IMR-90 (cell line): ENCODE measurements around the gene RHO. TPM values are rescaled to one million over a fixed set of nuclear protein-coding genes. Genes with fewer than 3 reads are reported as not detected.

Experiments used
- ATAC-seq: fragments of 200-7000 bp; cut with Tn5 transposase; 2 replicates; pipeline ENCODE4 v1.9.1; 2020; ENCODE audit warnings: low read depth, mild to moderate bottlenecking, moderate library complexity
- BruUV-seq: library from RNA; stranded (reverse); fragments of 400-500 nt; replicated peaks from 2 replicates; lab custom pipeline; 2021; lab: Mats Ljungman, UMichigan
- CTCF ChIA-PET: fragments of 300-600 bp; formaldehyde crosslinking; extraction: SDS; loops from one replicate; lab custom pipeline; 2021; ENCODE audit warnings: antibody characterized with exemption; lab: Yijun Ruan, JAX
- POLR2A ChIA-PET: fragments of 300-600 bp; sonication (Branson Sonifier 250); formaldehyde crosslinking; loops from one replicate; lab custom pipeline; 2022; ENCODE audit warnings: antibody characterized with exemption; ENCODE audit not compliant: unreplicated experiment; lab: Charles Lee
- DNase-seq: peaks from one replicate; pipeline ENCODE4 v3.0.0; 2013
- H2AFZ ChIP-seq: replicated peaks from 2 replicates; pipeline ENCODE3; 2013; ENCODE audit warnings: low read length, mild to moderate bottlenecking; ENCODE audit not compliant: poor library complexity
- H2AK5ac ChIP-seq: 2 replicates; pipeline ENCODE4 v1.6.1; 2013; ENCODE audit warnings: low read depth, low read length, inconsistent platforms
- H2AK9ac ChIP-seq: replicated peaks from 2 replicates; pipeline ENCODE3; 2013; ENCODE audit warnings: mild to moderate bottlenecking, low read depth, low read length, moderate library complexity; ENCODE audit not compliant: poor library complexity
- H2BK120ac ChIP-seq: 2 replicates; pipeline ENCODE4 v1.6.1; 2013; ENCODE audit warnings: low read depth, low read length, inconsistent platforms
- H2BK15ac ChIP-seq: 3 replicates; pipeline ENCODE4 v1.6.1; 2013; ENCODE audit warnings: low read depth, low read length, inconsistent platforms
- H2BK20ac ChIP-seq: 2 replicates; pipeline ENCODE4 v1.6.1; 2013; ENCODE audit warnings: low read depth, mild to moderate bottlenecking, inconsistent platforms, low read length, moderate library complexity
- H2BK5ac ChIP-seq: 2 replicates; pipeline ENCODE4 v1.6.1; 2013; ENCODE audit warnings: mild to moderate bottlenecking, low read depth, low read length, inconsistent platforms; ENCODE audit not compliant: poor library complexity, severe bottlenecking
- H3K14ac ChIP-seq: replicated peaks from 2 replicates; pipeline ENCODE4 v1.6.1; 2013; ENCODE audit warnings: low read depth, low read length, inconsistent platforms
- H3K18ac ChIP-seq: 2 replicates; pipeline ENCODE4 v1.6.1; 2013; ENCODE audit warnings: low read depth, low read length, control low read depth
- H3K23ac ChIP-seq: 2 replicates; pipeline ENCODE4 v1.6.1; 2013; ENCODE audit warnings: low read depth, low read length, inconsistent platforms
- H3K27ac ChIP-seq: 2 replicates; pipeline ENCODE4 v1.5.1; 2013; ENCODE audit warnings: mild to moderate bottlenecking, control low read depth, low read length; ENCODE audit not compliant: insufficient read depth
- H3K27me3 ChIP-seq: 2 replicates; pipeline ENCODE4 v1.6.1; 2013; ENCODE audit warnings: low read length; ENCODE audit not compliant: control insufficient read depth, insufficient read depth
- H3K36me3 ChIP-seq: 2 replicates; pipeline ENCODE4 v1.6.1; 2013; ENCODE audit warnings: low read length, mixed read lengths; ENCODE audit not compliant: control insufficient read depth, insufficient read depth
- H3K4ac ChIP-seq: 2 replicates; pipeline ENCODE4 v1.6.1; 2013; ENCODE audit warnings: low read depth, low read length, inconsistent platforms
- H3K4me1 ChIP-seq: 2 replicates; pipeline ENCODE4 v1.6.1; 2013; ENCODE audit warnings: low read length, mixed read lengths; ENCODE audit not compliant: control insufficient read depth, insufficient read depth
- H3K4me2 ChIP-seq: 2 replicates; pipeline ENCODE4 v1.6.1; 2013; ENCODE audit warnings: low read depth, mild to moderate bottlenecking, control low read depth, low read length, moderate library complexity
- H3K4me3 ChIP-seq: 2 replicates; pipeline ENCODE4 v1.5.1; 2013; ENCODE audit warnings: low read depth, mild to moderate bottlenecking, control low read depth, low read length, moderate library complexity; ENCODE audit not compliant: insufficient read depth
- H3K56ac ChIP-seq: 2 replicates; pipeline ENCODE4 v1.6.1; 2013; ENCODE audit warnings: low read length, inconsistent platforms; ENCODE audit not compliant: insufficient read depth; ENCODE audit errors: extremely low read depth
- H3K79me1 ChIP-seq, 2 experiments: 2 replicates each; pipeline ENCODE4 v1.6.1; 2013; ENCODE audit warnings: low read length in 2 of 2, inconsistent platforms in 1 of 2, low read depth in 1 of 2
- H3K9ac ChIP-seq: 2 replicates; pipeline ENCODE4 v1.6.1; 2013; ENCODE audit warnings: low read depth, low read length, control low read depth
- H3K9me1 ChIP-seq: 2 replicates; pipeline ENCODE4 v1.6.1; 2013; ENCODE audit warnings: low read length, inconsistent platforms; ENCODE audit not compliant: insufficient read depth
- H3K9me3 ChIP-seq: 2 replicates; pipeline ENCODE4 v1.6.1; 2013; ENCODE audit warnings: low read length; ENCODE audit not compliant: control insufficient read depth, insufficient read depth
- H4K20me1 ChIP-seq: 2 replicates; pipeline ENCODE4 v1.6.1; 2013; ENCODE audit warnings: low read length, inconsistent platforms; ENCODE audit not compliant: insufficient read depth
- H4K5ac ChIP-seq: 2 replicates; pipeline ENCODE4 v1.6.1; 2013; ENCODE audit warnings: mild to moderate bottlenecking, low read depth, low read length, control low read depth
- H4K8ac ChIP-seq, 2 experiments: 2 replicates each; pipeline ENCODE4 v1.6.1; 2013; ENCODE audit warnings: low read depth in 2 of 2, low read length in 2 of 2, control low read depth in 1 of 2, inconsistent platforms in 1 of 2
- H4K91ac ChIP-seq: 2 replicates; pipeline ENCODE4 v1.6.1; 2013; ENCODE audit warnings: low read depth, low read length, inconsistent platforms; ENCODE audit not compliant: insufficient read depth
- BHLHE40 ChIP-seq: fragments of 150-350 bp; IDR thresholded peaks from 2 replicates; pipeline ENCODE4 v1.6.1; 2016; ENCODE audit warnings: mild to moderate bottlenecking, low read depth, low read length
- CEBPB ChIP-seq: IDR thresholded peaks from 2 replicates; pipeline ENCODE4 v1.6.1; 2012; ENCODE audit warnings: low read depth, low read length, improper control_type of control experiment
- CHD1 ChIP-seq: IDR thresholded peaks from 2 replicates; pipeline ENCODE4 v1.6.1; 2012; ENCODE audit warnings: low read depth, low read length, improper control_type of control experiment
- FOS ChIP-seq: fragments of 150-350 bp; IDR thresholded peaks from 2 replicates; pipeline ENCODE4 v1.6.1; 2016; ENCODE audit warnings: low read depth, low read length
- MAFK ChIP-seq: IDR thresholded peaks from 2 replicates; pipeline ENCODE4 v1.6.1; 2012; ENCODE audit warnings: low read depth, low read length, improper control_type of control experiment
- MAZ ChIP-seq: IDR thresholded peaks from 2 replicates; pipeline ENCODE4 v1.6.1; 2012; ENCODE audit warnings: low read depth, mild to moderate bottlenecking, low read length, improper control_type of control experiment, moderate library complexity, borderline replicate concordance
- MXI1 ChIP-seq: IDR thresholded peaks from 2 replicates; pipeline ENCODE4 v1.6.1; 2012; ENCODE audit warnings: low read depth, mild to moderate bottlenecking, low read length, moderate library complexity, borderline replicate concordance
- NFE2L2 ChIP-seq: fragments of 150-350 bp; IDR thresholded peaks from 2 replicates; pipeline ENCODE4 v1.6.1; 2016; ENCODE audit warnings: low read depth, mild to moderate bottlenecking, low read length
- POLR2A ChIP-seq: IDR thresholded peaks from 2 replicates; pipeline ENCODE4 v1.6.1; 2012; ENCODE audit warnings: mild to moderate bottlenecking, low read depth, low read length
- RAD21 ChIP-seq: IDR thresholded peaks from 2 replicates; pipeline ENCODE4 v1.6.1; 2012; ENCODE audit warnings: low read length, improper control_type of control experiment
- RCOR1 ChIP-seq: IDR thresholded peaks from 2 replicates; pipeline ENCODE4 v1.6.1; 2012; ENCODE audit warnings: mild to moderate bottlenecking, low read length, improper control_type of control experiment; ENCODE audit not compliant: insufficient replicate concordance
- RFX5 ChIP-seq: IDR thresholded peaks from 2 replicates; pipeline ENCODE4 v1.8.0; 2012; ENCODE audit warnings: low read depth, mild to moderate bottlenecking, low read length, moderate library complexity
- SMC3 ChIP-seq: fragments of 150-350 bp; IDR thresholded peaks from 2 replicates; pipeline ENCODE4 v1.6.1; 2016; ENCODE audit warnings: low read depth, mild to moderate bottlenecking, antibody characterized with exemption, low read length, moderate library complexity
- USF2 ChIP-seq: fragments of 150-350 bp; IDR thresholded peaks from 2 replicates; pipeline ENCODE4 v1.6.1; 2017; ENCODE audit warnings: mild to moderate bottlenecking, antibody characterized with exemption, low read length, low read depth
- WGBS, 2 experiments: methylation state at CpG; one replicate each; pipeline versions ENCODE4 v1.1.5 to v1.1.7; 2013; ENCODE audit warnings: missing lambda C conversion rate in 2 of 2; ENCODE audit not compliant: insufficient read length in 1 of 2; ENCODE audit errors: extremely low coverage in 2 of 2; 5-methylcytosine and 5-hydroxymethylcytosine counted together
- dilution Hi-C: fragments of 300-500 bp; cut with HindIII; formaldehyde crosslinking; loops from one replicate; pipeline ENCODE4 v1.14.3; 2018; ENCODE audit warnings: low sequenced_read_pairs; ENCODE audit not compliant: unreplicated experiment
- in situ Hi-C: fragments of 300-500 bp; cut with MboI; formaldehyde crosslinking; loops from 3 replicates; pipeline ENCODE4 v1.14.3; 2019; ENCODE audit warnings: low sequenced_read_pairs, inconsistent platforms, mixed read lengths
- intact Hi-C: fragments of 100-400 bp; cut with micrococcal nuclease; formaldehyde crosslinking; loops from 2 replicates; pipeline ENCODE4 v1.10.0; 2022
- polyA plus RNA-seq, 3 experiments: library from polyadenylated mRNA; depleted of rRNA; stranded (reverse); fragments of >200 nt; gene quantifications; 2 replicates each; pipeline ENCODE4 v1.2.3, GENCODE V29; 2012; ENCODE audit warnings: low replicate concordance in 1 of 3
- total RNA-seq: library from RNA; depleted of rRNA; stranded (reverse); fragments of >200 nt; gene quantifications from 2 replicates; pipeline ENCODE4 v1.2.3, GENCODE V29; 2012
- TF ChIP-seq, protein P1 (sequence below): conservative IDR thresholded peaks from 2 replicates; pipeline ENCODE4 v1.5.1; 2012; ENCODE audit warnings: mild to moderate bottlenecking, low read depth, low read length, improper control_type of control experiment
- TF ChIP-seq, protein P2 (sequence below): fragments of 150-350 bp; IDR thresholded peaks from 2 replicates; pipeline ENCODE4 v1.6.1; 2016; ENCODE audit warnings: low read depth, mild to moderate bottlenecking, low read length, moderate library complexity, borderline replicate concordance

Gene RHO
- total and polyA plus RNA-seq, 2 of the 4 experiments (the other 2 are of a cell fraction): not detected

DNA sequence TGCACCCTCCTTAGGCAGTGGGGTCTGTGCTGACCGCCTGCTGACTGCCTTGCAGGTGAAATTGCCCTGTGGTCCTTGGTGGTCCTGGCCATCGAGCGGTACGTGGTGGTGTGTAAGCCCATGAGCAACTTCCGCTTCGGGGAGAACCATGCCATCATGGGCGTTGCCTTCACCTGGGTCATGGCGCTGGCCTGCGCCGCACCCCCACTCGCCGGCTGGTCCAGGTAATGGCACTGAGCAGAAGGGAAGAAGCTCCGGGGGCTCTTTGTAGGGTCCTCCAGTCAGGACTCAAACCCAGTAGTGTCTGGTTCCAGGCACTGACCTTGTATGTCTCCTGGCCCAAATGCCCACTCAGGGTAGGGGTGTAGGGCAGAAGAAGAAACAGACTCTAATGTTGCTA lies 2.4 kb downstream of the RHO start:
- no peaks in the 10 kb centered on the region for H3K9me3 ChIP-seq
- H3K4me3 ChIP-seq: no peak overlapping the region
- TF ChIP-seq RCOR1 (no peak), MAZ (no peak), POLR2A (no peak), CEBPB (no peak), NFE2L2 (no peak), FOS (no peak), CHD1 (no peak), USF2 (no peak), RAD21 (no peak), MXI1 (no peak), RFX5 (no peak), BHLHE40 (no peak), SMC3 (no peak), MAFK (no peak)
- TF ChIP-seq, protein P1, sequence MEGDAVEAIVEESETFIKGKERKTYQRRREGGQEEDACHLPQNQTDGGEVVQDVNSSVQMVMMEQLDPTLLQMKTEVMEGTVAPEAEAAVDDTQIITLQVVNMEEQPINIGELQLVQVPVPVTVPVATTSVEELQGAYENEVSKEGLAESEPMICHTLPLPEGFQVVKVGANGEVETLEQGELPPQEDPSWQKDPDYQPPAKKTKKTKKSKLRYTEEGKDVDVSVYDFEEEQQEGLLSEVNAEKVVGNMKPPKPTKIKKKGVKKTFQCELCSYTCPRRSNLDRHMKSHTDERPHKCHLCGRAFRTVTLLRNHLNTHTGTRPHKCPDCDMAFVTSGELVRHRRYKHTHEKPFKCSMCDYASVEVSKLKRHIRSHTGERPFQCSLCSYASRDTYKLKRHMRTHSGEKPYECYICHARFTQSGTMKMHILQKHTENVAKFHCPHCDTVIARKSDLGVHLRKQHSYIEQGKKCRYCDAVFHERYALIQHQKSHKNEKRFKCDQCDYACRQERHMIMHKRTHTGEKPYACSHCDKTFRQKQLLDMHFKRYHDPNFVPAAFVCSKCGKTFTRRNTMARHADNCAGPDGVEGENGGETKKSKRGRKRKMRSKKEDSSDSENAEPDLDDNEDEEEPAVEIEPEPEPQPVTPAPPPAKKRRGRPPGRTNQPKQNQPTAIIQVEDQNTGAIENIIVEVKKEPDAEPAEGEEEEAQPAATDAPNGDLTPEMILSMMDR: no peak
- TF ChIP-seq, protein P2, sequence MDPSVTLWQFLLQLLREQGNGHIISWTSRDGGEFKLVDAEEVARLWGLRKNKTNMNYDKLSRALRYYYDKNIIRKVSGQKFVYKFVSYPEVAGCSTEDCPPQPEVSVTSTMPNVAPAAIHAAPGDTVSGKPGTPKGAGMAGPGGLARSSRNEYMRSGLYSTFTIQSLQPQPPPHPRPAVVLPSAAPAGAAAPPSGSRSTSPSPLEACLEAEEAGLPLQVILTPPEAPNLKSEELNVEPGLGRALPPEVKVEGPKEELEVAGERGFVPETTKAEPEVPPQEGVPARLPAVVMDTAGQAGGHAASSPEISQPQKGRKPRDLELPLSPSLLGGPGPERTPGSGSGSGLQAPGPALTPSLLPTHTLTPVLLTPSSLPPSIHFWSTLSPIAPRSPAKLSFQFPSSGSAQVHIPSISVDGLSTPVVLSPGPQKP: no peak
- no peak overlapping the region for H3K56ac ChIP-seq
- H3K14ac ChIP-seq: peak overlapping the region; percentile 52; the same call in 1 of the 2 replicates
- H3K79me1 ChIP-seq: no peaks in the 10 kb centered on the region
- H3K4ac ChIP-seq: peak overlapping the region; percentile 37
- H2BK20ac ChIP-seq: no peak overlapping the region
- H3K9ac ChIP-seq: no peak overlapping the region
- in situ Hi-C loops (no loop called here), intact Hi-C loops (no loop called here), dilution Hi-C loops (no loop called here)
- ChIA-PET POLR2A (no interaction called here), CTCF (no interaction called here)
- H3K4me1 ChIP-seq: peaks cover 14% of the 10 kb centered on the region
- H3K27ac ChIP-seq: no peak overlapping the region
- no peaks in the 10 kb centered on the region for H4K20me1 ChIP-seq
- WGBS, 2 experiments: 94% methylated on average over 9 of the region's 13 CpGs; no CpG with 5 or more reads in 1 of the 2 experiments
- peak overlapping the region; percentile 3 for H2AK9ac ChIP-seq
- H2AFZ ChIP-seq: peak overlapping the region; percentile 82
- H2BK120ac ChIP-seq: peak overlapping the region; percentile 73
- peak overlapping the region; percentile 18; the same call in 1 of the 2 replicates for H3K18ac ChIP-seq
- no peaks in the 10 kb centered on the region for H3K27me3 ChIP-seq
- peak overlapping the region; percentile 40; the same call in 1 of the 2 replicates for H4K91ac ChIP-seq
- H2AK5ac ChIP-seq: peak overlapping the region; percentile 75; the same call in 1 of the 2 replicates
- no peak overlapping the region; the same call in 1 of the 2 replicates for H4K5ac ChIP-seq
- peak overlapping the region; percentile 2; the same call in 1 of the 2 replicates for H3K23ac ChIP-seq
- DNase-seq (no peak), ATAC-seq (no peak)
- H3K4me2 ChIP-seq: no peak overlapping the region
- H3K9me1 ChIP-seq: peaks cover 8% of the 10 kb centered on the region
- H2BK15ac ChIP-seq: peak overlapping the region; percentile 71; the same call in 1 of the 3 replicates
- H4K8ac ChIP-seq: peak overlapping the region in 1 of 2 experiments; percentile 55; a peak in 3 of 4 replicates
- H2BK5ac ChIP-seq: no peak overlapping the region
- BruUV-seq: no TSS peak
- H3K36me3 ChIP-seq: no peaks in the 10 kb centered on the region
